HepG2 (cell line): ENCODE results near the gene SPON2.

Experiments
- HDAC2 ChIP-seq: sonication (generic); formaldehyde crosslinking; IDR thresholded peaks from 2 replicates; pipeline ENCODE4 v1.4.0; 2020; ENCODE audit warnings: missing genetic modification reagents
- MZF1 ChIP-seq: sonication (generic); formaldehyde crosslinking; IDR thresholded peaks from 2 replicates; pipeline ENCODE4 v1.8.1; 2023; ENCODE audit warnings: mild to moderate bottlenecking, missing genetic modification reagents, borderline replicate concordance
- PAF1 ChIP-seq: IDR thresholded peaks from 2 replicates; pipeline ENCODE4 v1.6.1; 2016; ENCODE audit warnings: missing genetic modification reagents, missing compliant biosample characterization
- PRPF4 ChIP-seq: fragments of 200-400 bp; formaldehyde crosslinking; IDR thresholded peaks from 2 replicates; pipeline ENCODE4 v1.6.1; 2016; ENCODE audit warnings: low read length, low read depth; ENCODE audit not compliant: poor library complexity, severe bottlenecking
- ZNF296 ChIP-seq: sonication (generic); formaldehyde crosslinking; conservative IDR thresholded peaks from 2 replicates; pipeline ENCODE4 v1.5.0; 2020; ENCODE audit warnings: mild to moderate bottlenecking, missing genetic modification reagents
- ZNF709 ChIP-seq: sonication (generic); formaldehyde crosslinking; IDR thresholded peaks from 2 replicates; pipeline ENCODE4 v1.5.0; 2020; ENCODE audit warnings: mild to moderate bottlenecking, missing genetic modification reagents
- ZNF850 ChIP-seq: sonication (generic); formaldehyde crosslinking; conservative IDR thresholded peaks from 2 replicates; pipeline ENCODE4 v1.9.0; 2021; ENCODE audit warnings: mild to moderate bottlenecking, missing genetic modification reagents
- TF ChIP-seq, protein P1 (sequence below): sonication (generic); formaldehyde crosslinking; IDR thresholded peaks from 2 replicates; pipeline ENCODE4 v1.8.0; 2022; ENCODE audit warnings: missing genetic modification reagents, mild to moderate bottlenecking, borderline replicate concordance
- TF ChIP-seq, protein P2 (sequence below): sonication (generic); formaldehyde crosslinking; IDR thresholded peaks from 2 replicates; pipeline ENCODE4 v1.5.0; 2020; ENCODE audit warnings: mild to moderate bottlenecking, missing genetic modification reagents, moderate library complexity
- TF ChIP-seq, protein P3 (sequence below): IDR thresholded peaks from 2 replicates; pipeline ENCODE4 v1.6.1; 2018; ENCODE audit warnings: missing genetic modification reagents

DNA sequence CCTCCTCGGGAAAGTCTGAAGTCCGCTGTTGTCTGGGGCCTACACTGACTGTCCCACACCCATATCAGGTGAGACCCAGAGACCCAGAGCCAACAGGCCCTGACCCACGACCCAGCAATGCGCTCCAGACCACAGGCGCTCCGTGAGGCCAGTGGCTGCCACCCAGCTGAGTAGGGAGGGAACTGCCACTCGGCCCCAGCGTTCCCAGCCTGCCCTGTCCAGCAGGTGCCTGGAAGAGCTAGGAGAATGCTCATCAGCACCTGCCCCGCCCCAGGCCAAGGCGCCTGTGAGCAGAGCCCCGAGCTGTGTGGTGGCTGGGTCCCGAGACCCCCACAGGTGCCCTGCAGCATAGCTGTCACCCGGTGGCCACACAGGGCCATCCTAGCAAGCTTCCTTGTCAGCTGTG, 2.7 kb downstream of the SPON2 start:
- TF ChIP-seq, protein P1, sequence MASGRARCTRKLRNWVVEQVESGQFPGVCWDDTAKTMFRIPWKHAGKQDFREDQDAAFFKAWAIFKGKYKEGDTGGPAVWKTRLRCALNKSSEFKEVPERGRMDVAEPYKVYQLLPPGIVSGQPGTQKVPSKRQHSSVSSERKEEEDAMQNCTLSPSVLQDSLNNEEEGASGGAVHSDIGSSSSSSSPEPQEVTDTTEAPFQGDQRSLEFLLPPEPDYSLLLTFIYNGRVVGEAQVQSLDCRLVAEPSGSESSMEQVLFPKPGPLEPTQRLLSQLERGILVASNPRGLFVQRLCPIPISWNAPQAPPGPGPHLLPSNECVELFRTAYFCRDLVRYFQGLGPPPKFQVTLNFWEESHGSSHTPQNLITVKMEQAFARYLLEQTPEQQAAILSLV (CRISPR knock-in tag) = no peak
- TF ChIP-seq MZF1 (CRISPR knock-in tag) (no peak), ZNF296 (CRISPR knock-in tag) (no peak), PAF1 (CRISPR knock-in tag) (no peak), ZNF850 (no peak), ZNF709 (CRISPR knock-in tag) (no peak), PRPF4 (no peak), HDAC2 (CRISPR knock-in tag) (no peak)
- TF ChIP-seq, protein P2, sequence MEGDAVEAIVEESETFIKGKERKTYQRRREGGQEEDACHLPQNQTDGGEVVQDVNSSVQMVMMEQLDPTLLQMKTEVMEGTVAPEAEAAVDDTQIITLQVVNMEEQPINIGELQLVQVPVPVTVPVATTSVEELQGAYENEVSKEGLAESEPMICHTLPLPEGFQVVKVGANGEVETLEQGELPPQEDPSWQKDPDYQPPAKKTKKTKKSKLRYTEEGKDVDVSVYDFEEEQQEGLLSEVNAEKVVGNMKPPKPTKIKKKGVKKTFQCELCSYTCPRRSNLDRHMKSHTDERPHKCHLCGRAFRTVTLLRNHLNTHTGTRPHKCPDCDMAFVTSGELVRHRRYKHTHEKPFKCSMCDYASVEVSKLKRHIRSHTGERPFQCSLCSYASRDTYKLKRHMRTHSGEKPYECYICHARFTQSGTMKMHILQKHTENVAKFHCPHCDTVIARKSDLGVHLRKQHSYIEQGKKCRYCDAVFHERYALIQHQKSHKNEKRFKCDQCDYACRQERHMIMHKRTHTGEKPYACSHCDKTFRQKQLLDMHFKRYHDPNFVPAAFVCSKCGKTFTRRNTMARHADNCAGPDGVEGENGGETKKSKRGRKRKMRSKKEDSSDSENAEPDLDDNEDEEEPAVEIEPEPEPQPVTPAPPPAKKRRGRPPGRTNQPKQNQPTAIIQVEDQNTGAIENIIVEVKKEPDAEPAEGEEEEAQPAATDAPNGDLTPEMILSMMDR = 0 out of 2 replicates have a peak, but pooled peaks have one; percentile 12
- TF ChIP-seq, protein P3, sequence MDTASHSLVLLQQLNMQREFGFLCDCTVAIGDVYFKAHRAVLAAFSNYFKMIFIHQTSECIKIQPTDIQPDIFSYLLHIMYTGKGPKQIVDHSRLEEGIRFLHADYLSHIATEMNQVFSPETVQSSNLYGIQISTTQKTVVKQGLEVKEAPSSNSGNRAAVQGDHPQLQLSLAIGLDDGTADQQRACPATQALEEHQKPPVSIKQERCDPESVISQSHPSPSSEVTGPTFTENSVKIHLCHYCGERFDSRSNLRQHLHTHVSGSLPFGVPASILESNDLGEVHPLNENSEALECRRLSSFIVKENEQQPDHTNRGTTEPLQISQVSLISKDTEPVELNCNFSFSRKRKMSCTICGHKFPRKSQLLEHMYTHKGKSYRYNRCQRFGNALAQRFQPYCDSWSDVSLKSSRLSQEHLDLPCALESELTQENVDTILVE (CRISPR knock-in tag) = no peak
